ENCODE data around the gene PCNX2.
"Not testable (repeated sequence)": the region's sequence is repeated elsewhere in the genome, so short reads cannot be mapped to it uniquely, and the experiment has no call there.

Gene PCNX2

DNA sequence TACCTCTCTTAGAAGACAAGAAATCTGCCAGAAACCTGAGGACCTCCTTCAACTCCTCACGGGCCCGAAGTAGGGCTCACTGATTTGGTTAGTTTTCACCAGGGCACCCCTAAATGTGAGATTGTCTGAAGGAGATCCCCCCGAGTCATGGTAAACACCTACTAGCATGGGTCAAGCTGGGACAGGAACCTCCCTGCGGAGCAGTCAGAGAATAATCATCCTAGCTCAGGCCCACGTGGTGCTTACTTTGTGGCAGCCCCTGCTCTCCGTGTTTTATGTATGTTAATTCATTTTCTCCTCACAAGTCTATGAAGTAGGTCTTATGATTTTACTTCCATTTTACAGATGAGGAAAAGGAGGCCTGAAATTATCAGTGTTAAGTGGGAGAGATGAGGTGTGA is 206.9 kb downstream of the PCNX2 start:
- no peak for DNase-seq (ENCODE audit: low read depth)
- H3K4me3 ChIP-seq (ENCODE audit: low read depth, low read length), result no peak overlapping the region
- TF ChIP-seq, protein P1, sequence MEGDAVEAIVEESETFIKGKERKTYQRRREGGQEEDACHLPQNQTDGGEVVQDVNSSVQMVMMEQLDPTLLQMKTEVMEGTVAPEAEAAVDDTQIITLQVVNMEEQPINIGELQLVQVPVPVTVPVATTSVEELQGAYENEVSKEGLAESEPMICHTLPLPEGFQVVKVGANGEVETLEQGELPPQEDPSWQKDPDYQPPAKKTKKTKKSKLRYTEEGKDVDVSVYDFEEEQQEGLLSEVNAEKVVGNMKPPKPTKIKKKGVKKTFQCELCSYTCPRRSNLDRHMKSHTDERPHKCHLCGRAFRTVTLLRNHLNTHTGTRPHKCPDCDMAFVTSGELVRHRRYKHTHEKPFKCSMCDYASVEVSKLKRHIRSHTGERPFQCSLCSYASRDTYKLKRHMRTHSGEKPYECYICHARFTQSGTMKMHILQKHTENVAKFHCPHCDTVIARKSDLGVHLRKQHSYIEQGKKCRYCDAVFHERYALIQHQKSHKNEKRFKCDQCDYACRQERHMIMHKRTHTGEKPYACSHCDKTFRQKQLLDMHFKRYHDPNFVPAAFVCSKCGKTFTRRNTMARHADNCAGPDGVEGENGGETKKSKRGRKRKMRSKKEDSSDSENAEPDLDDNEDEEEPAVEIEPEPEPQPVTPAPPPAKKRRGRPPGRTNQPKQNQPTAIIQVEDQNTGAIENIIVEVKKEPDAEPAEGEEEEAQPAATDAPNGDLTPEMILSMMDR (conservative IDR thresholded peaks at IDR 0.05; ENCODE audit: low read depth, low read length), result no peak

DNA sequence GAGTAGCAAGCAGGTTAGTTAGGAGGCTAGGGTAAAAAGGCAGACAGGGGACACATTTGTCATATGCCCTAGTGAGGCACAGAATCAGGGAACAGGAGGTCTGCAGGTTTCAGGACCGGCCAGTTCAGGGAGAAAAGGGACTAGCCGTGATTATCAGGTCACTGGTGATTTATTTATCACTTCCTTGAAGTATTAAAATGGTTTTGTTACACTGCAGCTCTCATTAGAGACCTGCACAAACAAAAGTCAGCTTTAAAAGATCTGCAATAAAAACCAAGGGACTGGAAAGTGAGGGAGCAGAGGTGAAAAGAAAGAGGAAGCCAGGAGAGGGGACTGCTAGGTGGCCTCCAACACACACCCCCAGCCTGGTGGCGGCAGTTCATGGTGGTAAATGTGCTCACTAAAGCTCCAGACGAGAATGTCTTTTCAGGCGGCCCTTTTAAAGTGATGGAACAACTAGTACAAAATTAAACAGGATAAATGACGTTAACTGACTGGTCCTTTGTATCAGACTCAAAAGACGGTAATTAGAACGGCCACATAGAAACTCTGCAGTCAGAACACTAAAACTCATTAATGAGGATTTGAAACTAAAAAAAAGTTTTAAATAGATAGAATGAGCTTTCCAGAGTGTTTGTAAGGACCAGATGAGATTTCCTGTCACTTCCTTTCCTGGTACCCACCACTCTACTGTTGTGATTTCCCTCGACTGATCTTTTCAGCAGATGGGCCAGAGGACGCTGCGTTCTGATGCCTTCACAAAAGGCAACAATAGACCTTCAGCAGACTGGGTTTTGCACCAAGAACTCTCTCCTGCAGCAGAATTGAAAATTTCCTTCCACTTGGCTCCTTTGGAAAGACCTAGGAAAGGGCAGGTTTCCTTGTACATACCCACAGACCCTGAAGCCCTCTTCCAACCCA is 208.3 kb downstream of the PCNX2 start:
- TF ChIP-seq, protein P1 (conservative IDR thresholded peaks at IDR 0.05; ENCODE audit: low read depth, low read length), result no peak
- DNase-seq (ENCODE audit: low read depth), result no peak
- no peak overlapping the region for H3K4me3 ChIP-seq (ENCODE audit: low read depth, low read length)

DNA sequence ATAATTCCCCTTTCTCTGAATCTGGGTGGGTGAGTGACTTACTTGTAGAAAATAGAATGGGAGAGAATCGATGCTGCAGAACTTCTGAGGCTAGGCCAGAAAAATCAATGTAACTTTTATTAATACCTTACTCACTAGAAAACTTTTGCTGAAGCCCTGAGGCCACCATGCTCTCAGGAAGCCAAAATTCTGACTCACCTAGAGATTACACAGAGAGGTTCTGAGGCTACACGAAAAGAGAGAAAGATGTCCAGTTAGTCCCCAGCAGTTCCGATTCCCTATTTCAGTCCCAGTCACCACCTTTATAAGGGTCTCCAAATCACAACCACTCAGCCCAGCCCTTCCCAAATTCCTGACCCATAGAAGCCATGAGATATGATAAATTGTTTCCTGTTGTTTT is 210.0 kb downstream of the PCNX2 start:
- TF ChIP-seq, protein P1 (conservative IDR thresholded peaks at IDR 0.05; ENCODE audit: low read depth, low read length), result no peak
- H3K4me3 ChIP-seq (ENCODE audit: low read depth, low read length), result no peak overlapping the region
- no peak for DNase-seq (ENCODE audit: low read depth)

DNA sequence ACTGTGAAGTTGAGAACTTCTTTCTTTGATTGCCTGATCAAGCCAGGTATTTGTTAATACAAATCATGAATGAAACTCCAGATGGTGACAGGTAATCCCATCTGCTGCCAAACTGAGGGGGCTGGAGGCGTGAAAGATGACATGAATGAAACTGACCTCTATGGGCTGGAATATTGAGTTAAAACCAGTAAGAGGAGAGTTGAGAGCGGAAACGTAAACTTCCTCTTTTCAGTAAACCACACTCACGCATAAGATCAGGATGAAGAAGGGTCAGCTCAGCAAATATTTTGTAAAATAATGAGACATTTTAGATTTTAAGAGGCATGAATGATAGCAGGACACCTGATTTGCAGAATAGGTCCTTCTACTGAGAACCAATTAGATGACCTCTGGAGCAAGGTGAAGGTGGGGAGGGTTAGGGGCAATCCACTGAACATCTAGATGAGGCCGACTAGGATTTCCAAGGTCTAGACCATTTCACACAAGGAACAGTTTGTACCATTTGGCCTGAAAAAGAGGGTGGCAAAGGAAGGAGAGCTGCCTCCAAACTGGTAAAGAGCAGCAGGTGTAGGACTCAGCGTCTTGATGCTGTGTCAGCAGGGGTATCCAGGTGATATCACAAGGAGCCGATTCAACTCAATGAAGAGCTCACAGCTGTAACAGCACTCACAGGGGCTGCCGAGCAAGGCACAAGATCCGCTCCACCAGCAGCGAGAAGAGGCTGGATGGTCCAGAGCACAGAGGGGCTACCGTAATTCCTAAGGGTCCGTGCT is 212.6 kb downstream of the PCNX2 start:
- TF ChIP-seq, protein P1 (conservative IDR thresholded peaks at IDR 0.05; ENCODE audit: low read depth, low read length), result no peak
- H3K4me3 ChIP-seq (ENCODE audit: low read depth, low read length), result no peak overlapping the region
- DNase-seq (ENCODE audit: low read depth), result no peak

DNA sequence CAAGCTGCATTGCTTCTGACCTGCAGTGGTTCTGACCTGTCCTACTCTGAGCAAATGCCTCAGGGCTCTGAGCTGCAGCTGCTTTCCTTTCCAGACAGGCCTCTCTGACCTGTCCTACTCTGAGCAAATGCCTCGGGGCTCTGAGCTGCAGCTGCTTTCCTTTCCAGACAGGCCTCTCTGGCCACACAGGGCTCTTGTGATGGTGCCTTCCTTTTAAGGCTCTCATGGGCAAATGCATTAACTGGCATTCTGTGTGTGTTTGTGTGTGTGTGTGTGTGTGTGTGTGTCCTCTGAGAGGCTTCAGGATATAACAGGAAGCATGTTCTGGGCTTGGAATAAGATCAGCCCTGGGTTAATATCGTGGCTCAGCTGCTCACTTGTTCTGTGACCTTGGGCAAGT is 213.8 kb downstream of the PCNX2 start:
- TF ChIP-seq, protein P1 (conservative IDR thresholded peaks at IDR 0.05; ENCODE audit: low read depth, low read length), result no peak
- peak; percentile 34 for DNase-seq (ENCODE audit: low read depth)

DNA sequence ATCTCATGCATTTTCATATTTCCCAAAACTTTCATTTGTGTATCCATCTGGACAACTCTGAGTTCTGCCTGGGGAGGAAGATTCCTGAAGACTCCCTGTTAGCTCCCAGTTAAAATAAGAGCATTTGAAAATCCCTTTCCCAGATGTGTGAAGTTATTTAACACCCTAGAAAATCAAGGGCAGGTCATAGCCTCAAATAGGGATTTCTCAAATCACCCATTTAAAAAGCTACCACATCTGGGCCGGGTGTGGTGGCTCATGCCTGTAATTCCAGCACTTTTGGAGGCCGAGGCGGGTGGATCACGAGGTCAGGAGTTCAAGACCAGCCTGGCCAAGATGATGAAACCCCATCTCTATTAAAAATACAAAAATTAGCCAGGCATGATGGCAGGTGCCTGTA is 214.7 kb downstream of the PCNX2 start:
- H3K4me3 ChIP-seq (ENCODE audit: low read depth, low read length); DNase-seq (ENCODE audit: low read depth): not testable (repeated sequence)

More for the DNA sequence above, 213.8 kb downstream of the PCNX2 start:
- no peak overlapping the region for H3K4me3 ChIP-seq (ENCODE audit: low read depth, low read length)

DNA sequence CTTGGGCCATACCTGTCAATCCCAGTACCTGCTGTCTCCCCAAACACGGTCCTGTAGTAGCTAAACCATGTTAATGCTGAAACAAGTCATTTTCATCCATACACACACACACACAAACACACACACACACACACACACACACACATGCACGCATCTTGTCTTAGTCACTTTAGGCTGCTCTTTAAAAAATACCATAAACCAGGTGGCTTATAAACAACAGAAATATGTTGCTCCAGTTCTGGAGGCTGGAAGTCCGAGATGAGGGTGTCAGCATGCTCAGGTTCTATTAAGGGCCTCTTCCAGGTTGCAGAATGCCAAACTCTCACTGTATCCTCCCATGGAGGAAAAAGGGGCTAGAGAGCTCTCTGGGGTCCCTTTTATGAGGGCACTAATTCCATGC is 215.2 kb downstream of the PCNX2 start:
- TF ChIP-seq, protein P1 (conservative IDR thresholded peaks at IDR 0.05; ENCODE audit: low read depth, low read length), result no peak
- H3K4me3 ChIP-seq (ENCODE audit: low read depth, low read length), result no peak overlapping the region
- DNase-seq (ENCODE audit: low read depth), result no peak

All from choroid plexus epithelial cell (primary cell).